Measurements from ENCODE around the gene ZNF584. TPM values are rescaled to one million over a fixed set of nuclear protein-coding genes. Genes with fewer than 3 reads are reported as not detected.

Gene ZNF584
- total RNA-seq, 1 donor from 2014 or later: 16.7 TPM

DNA sequence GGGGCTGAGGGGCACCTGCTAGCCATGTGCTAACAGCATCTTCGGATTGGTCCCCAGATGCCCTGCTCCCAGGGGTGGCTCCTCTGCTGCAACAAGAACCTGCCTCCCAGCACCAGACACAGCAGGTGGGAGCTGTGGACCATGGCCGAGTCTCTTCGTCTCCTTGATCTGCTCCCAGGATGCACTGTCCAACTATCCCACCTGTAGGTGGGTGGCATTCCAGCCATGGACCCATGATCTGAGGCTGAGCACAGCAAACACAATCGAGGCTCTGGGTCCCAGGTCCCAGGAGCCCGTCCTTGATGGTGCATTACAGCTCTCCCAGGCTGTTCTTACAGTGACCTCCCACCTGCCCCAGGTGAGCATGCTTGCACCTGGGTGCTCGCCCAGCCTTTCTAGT, 29.2 kb upstream of the ZNF584 start:
- Histone ChIP-seq H3K27ac (no peak overlapping the region), H3K4me3 (no peak overlapping the region), H3K36me3 (no peaks in the 10 kb centered on the region), H3K27me3 (no peaks in the 10 kb centered on the region), H3K9me3 (no peaks in the 10 kb centered on the region), H3K4me1 (peaks cover 23% of the 10 kb centered on the region)
- intact Hi-C loops (cut with DNase I): no loop called here
- no peak for TF ChIP-seq POLR2AphosphoS5 (IDR thresholded peaks at IDR 0.05; ENCODE audit: insufficient read depth in 1 of 2, low read depth in 1 of 2)
- no peak for TF ChIP-seq POLR2A (IDR thresholded peaks at IDR 0.05)
- TF ChIP-seq, protein P1, sequence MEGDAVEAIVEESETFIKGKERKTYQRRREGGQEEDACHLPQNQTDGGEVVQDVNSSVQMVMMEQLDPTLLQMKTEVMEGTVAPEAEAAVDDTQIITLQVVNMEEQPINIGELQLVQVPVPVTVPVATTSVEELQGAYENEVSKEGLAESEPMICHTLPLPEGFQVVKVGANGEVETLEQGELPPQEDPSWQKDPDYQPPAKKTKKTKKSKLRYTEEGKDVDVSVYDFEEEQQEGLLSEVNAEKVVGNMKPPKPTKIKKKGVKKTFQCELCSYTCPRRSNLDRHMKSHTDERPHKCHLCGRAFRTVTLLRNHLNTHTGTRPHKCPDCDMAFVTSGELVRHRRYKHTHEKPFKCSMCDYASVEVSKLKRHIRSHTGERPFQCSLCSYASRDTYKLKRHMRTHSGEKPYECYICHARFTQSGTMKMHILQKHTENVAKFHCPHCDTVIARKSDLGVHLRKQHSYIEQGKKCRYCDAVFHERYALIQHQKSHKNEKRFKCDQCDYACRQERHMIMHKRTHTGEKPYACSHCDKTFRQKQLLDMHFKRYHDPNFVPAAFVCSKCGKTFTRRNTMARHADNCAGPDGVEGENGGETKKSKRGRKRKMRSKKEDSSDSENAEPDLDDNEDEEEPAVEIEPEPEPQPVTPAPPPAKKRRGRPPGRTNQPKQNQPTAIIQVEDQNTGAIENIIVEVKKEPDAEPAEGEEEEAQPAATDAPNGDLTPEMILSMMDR (IDR thresholded peaks at IDR 0.05): no peak
- no peak for DNase-seq (ENCODE audit: extremely low spot score in 2 of 2)

DNA sequence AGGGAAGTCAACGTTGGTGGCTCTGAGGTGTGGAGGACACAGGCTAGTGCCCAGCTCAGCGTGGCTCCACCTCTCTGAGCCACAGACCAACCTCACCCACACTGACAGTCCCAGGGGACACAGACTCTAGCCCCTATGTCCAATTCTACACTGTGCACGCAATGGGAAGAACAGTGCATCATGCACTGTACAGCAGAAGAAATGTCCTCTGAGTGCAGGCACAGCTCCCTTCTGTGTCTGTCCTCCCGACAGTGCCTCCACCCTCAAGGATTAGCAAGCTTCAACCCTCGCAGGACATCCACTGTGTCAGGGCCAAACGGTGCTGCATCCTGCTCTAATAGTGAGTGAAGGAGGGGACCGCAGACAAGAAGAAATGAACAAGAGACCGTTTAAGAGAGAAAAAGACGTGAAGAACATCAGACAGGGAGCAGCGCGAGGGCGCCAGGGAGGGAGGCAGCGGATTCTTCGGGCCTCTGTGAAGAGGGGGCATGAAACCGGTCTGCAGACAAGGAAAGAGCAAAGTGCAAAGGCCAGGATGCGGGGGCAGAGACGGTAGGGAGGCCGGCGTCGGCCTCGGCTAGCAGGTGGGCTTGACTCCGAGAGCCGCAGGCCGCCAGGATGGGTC, 28.3 kb upstream of the ZNF584 start:
- Histone ChIP-seq H3K36me3 (no peaks in the 10 kb centered on the region), H3K27ac (peak overlapping the region; percentile 90), H3K9me3 (no peaks in the 10 kb centered on the region), H3K4me3 (peak overlapping the region; percentile 69 to 72), H3K27me3 (no peaks in the 10 kb centered on the region), H3K4me1 (peaks cover 23% of the 10 kb centered on the region)
- TF ChIP-seq POLR2A (IDR thresholded peaks at IDR 0.05) (no peak), POLR2AphosphoS5 (IDR thresholded peaks at IDR 0.05; ENCODE audit: insufficient read depth in 1 of 2, low read depth in 1 of 2) (no peak)
- TF ChIP-seq, protein P1 (IDR thresholded peaks at IDR 0.05): no peak
- intact Hi-C loops (cut with DNase I): loop anchor here (5.0 kb wide), 1 partner anchor 87 kb away; the partner anchor contains the start of gene ZNF324
- no peak for DNase-seq (ENCODE audit: extremely low spot score in 2 of 2)

DNA sequence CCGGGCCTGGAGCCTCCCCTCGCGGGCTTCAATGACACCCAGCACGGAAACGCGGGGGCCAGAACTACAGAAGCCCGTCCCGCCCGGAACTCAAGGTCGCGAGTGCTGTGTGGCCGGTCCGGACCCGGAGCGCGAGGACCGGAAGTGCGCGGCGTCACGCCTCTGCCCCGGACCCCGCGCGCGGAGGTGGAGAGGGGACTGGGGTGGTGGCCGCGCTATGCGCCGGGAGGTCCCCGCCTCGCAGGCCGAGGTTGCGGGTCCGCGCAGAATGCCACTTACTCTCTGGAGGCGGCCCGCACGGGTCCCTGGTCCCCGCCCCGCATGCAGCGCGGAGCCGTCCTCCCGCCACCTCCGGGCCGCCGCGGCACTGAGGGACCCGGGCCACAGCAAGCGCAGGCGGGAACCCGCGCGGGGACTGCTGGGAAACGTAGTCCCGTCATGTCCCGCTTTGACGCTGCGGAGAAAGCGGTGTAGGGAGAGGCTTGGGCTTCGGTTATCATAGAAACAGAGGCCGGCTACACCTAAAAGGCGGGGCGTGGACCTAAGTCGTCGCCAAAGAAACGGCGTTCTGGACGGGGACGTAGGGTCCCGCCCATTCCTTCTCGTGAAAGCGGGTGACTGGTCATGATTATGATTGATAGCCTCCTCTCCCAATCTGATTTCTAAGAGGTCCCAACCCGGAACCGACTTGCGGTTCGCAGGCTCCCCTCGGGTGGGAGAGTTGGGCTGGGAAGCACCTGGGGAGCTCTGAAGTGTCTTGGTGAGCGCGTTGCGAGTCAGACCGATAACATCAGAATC, 27.6 kb upstream of the ZNF584 start, which contains the start of gene ZNF837:
TSS of gene ZNF837 (minus strand) at position 369 of the 798 bp plus-strand sequence. CDS start 11,698 bp downstream, outside the sequence.
- Histone ChIP-seq H3K27ac (peak within 1 kb of the TSS; percentile 90), H3K36me3 (no peaks in the 10 kb centered on the region), H3K27me3 (no peaks in the 10 kb centered on the region), H3K4me3 (peak within 1 kb of the TSS; percentile 69 to 72), H3K4me1 (peaks cover 30% of the 10 kb centered on the region), H3K9me3 (no peaks in the 10 kb centered on the region)
- DNase-seq (ENCODE audit: extremely low spot score in 2 of 2): peak; percentile 100
- intact Hi-C loops (cut with DNase I): loop anchor here (5.0 kb wide), 1 partner anchor 86 kb away; the partner anchor contains the start of gene ZNF324
- TF ChIP-seq, protein P1 (IDR thresholded peaks at IDR 0.05): peak in 1 of 3 experiments; percentile 22
- TF ChIP-seq POLR2AphosphoS5 (IDR thresholded peaks at IDR 0.05; ENCODE audit: insufficient read depth in 1 of 2, low read depth in 1 of 2) (peak; percentile 73 to 82), POLR2A (IDR thresholded peaks at IDR 0.05) (peak in 1 of 2 donors; percentile 67)

DNA sequence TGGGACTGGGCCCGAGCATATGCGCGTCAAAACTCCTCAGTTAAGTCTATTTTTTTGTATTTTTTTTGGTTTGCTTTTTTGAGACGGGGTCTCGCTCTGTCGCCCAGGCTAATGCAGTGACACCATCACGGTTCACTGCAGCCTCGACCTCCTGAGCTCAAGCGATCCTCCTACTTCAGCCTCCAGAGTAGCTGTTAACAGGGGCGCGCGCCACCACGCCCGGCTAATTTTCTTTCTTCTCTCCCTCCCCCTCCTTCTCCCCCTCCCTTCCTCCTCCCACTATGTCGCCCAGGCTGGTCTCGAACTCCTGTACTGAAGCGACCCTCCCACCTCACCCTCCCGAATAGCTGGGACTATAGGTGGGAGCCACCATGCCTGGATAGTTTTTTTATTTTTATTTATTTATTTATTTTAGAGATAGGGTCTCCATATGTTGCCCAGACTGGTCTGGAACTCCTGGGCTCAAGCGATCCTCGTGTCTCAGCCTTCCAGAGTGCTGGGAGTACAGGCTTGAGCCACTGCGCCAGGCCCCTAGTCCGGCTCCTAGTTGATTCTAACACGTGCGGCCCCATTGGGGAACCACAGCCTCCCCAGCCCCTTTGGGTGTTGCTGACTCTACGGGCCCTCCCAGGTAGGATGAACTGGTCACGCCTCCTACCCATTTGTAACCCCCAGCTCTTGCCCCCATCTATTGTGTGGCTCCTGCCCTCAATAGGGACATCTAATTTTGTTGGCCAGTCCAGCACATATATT, 26.8 kb upstream of the ZNF584 start:
- intact Hi-C loops (cut with DNase I): loop anchor here (5.0 kb wide), 1 partner anchor 86 kb away; the partner anchor contains the start of gene ZNF324
- Histone ChIP-seq H3K4me3 (peak overlapping the region; percentile 69 to 72), H3K36me3 (no peaks in the 10 kb centered on the region), H3K4me1 (peaks cover 37% of the 10 kb centered on the region), H3K27me3 (no peaks in the 10 kb centered on the region), H3K27ac (peak overlapping the region; percentile 90), H3K9me3 (no peaks in the 10 kb centered on the region)
- no peak for TF ChIP-seq POLR2A (IDR thresholded peaks at IDR 0.05)
- no peak for TF ChIP-seq POLR2AphosphoS5 (IDR thresholded peaks at IDR 0.05; ENCODE audit: insufficient read depth in 1 of 2, low read depth in 1 of 2)
- TF ChIP-seq, protein P1 (IDR thresholded peaks at IDR 0.05): no peak
- DNase-seq (ENCODE audit: extremely low spot score in 2 of 2): no peak

Data from vagina (tissue), 2 donors.